HepG2 (cell line): Measurements from ENCODE around the gene CHD2. TPM values are rescaled to one million over a fixed set of nuclear protein-coding genes. Genes with fewer than 3 reads are reported as not detected.

Source experiments
- ATAC-seq: fragments of 200-7000 bp; cut with Tn5 transposase; 3 replicates; pipeline ENCODE4 v1.9.1; 2020; ENCODE audit warnings: mild to moderate bottlenecking, moderate library complexity
- BruUV-seq: library from RNA; stranded (reverse); fragments of 400-500 nt; replicated peaks from 2 replicates; lab custom pipeline; 2021; lab: Mats Ljungman, UMichigan
- CTCF ChIA-PET: fragments of 300-600 bp; formaldehyde crosslinking; extraction: SDS; loops from one replicate; lab custom pipeline; 2021; ENCODE audit warnings: low total read pairs, inconsistent platforms, low intra/inter-chr PET ratio; lab: Yijun Ruan, JAX
- POLR2A ChIA-PET: fragments of 350-600 bp; sonication (Branson Sonifier 250); formaldehyde crosslinking; loops from one replicate; lab custom pipeline; 2020; ENCODE audit warnings: antibody characterized with exemption, inconsistent platforms; lab: Yijun Ruan, JAX
- DNase-seq: peaks from one replicate; pipeline ENCODE4 v3.0.0-alpha.2; 2015; ENCODE audit warnings: low spot score
- FAIRE-seq: peaks from 3 replicates; lab custom pipeline; 2011; peaks lifted over from hg19 to GRCh38; lab: Jason Lieb, UNC
- H2AFZ ChIP-seq: one replicate; pipeline ENCODE4 v1.6.1; 2011; ENCODE audit warnings: low read length, inconsistent platforms
- H3K27ac ChIP-seq: fragments of 300-600 bp; 3 replicates; pipeline ENCODE4 v1.8.0; 2011; ENCODE audit warnings: mixed run types, mild to moderate bottlenecking, mixed read lengths, low read length, inconsistent platforms; ENCODE audit not compliant: insufficient read depth; ENCODE audit errors: extremely low read length
- H3K27me3 ChIP-seq, 2 experiments: fragments of 200-600 bp in 1 of 2; 2 replicates in 1 of 2; 3 replicates in 1 of 2; pipeline versions ENCODE4 v1.6.0 to v1.8.0; 2011; ENCODE audit warnings: low read length in 2 of 2, mild to moderate bottlenecking in 2 of 2, moderate library complexity in 2 of 2, inconsistent platforms in 1 of 2; ENCODE audit not compliant: insufficient read depth in 2 of 2, control insufficient read depth in 1 of 2
- H3K36me3 ChIP-seq, 2 experiments: fragments of 200-600 bp in 1 of 2; replicated peaks in 1 of 2; 2 replicates in 1 of 2; 3 replicates in 1 of 2; pipeline versions ENCODE4 v1.5.1 to v1.8.0; 2011; ENCODE audit warnings: low read length in 2 of 2, inconsistent platforms in 1 of 2; ENCODE audit not compliant: insufficient read depth in 2 of 2, control insufficient read depth in 1 of 2
- H3K4me1 ChIP-seq: 2 replicates; pipeline ENCODE4 v1.5.1; 2012; ENCODE audit warnings: low read length, inconsistent platforms; ENCODE audit not compliant: insufficient read depth
- H3K4me2 ChIP-seq: 2 replicates; pipeline ENCODE4 v1.6.0; 2011; ENCODE audit warnings: low read depth, low read length, inconsistent platforms
- H3K4me3 ChIP-seq, 3 experiments: fragments of 200-600 bp in 1 of 3; sonication (generic), shearing (Covaris generic) in 1 of 3; replicated peaks in 1 of 3; 2 replicates each; pipeline ENCODE4 v1.5.1; 2011 to 2016; ENCODE audit warnings: low read length in 3 of 3, inconsistent platforms in 2 of 3, low read depth in 2 of 3, mild to moderate bottlenecking in 2 of 3, control low read depth in 1 of 3, mixed read lengths in 1 of 3; ENCODE audit not compliant: insufficient read depth in 1 of 3
- H3K79me2 ChIP-seq: one replicate; pipeline ENCODE4 v1.6.1; 2011; ENCODE audit warnings: low read length, inconsistent platforms; ENCODE audit not compliant: insufficient read depth
- H3K9ac ChIP-seq: 2 replicates; pipeline ENCODE4 v1.6.0; 2011; ENCODE audit warnings: mild to moderate bottlenecking, low read depth, low read length, inconsistent platforms; ENCODE audit not compliant: insufficient read depth
- H3K9me3 ChIP-seq: 2 replicates; pipeline ENCODE4 v1.5.1; 2012; ENCODE audit warnings: mild to moderate bottlenecking, low read length
- H4K20me1 ChIP-seq: 2 replicates; pipeline ENCODE4 v1.6.0; 2011; ENCODE audit warnings: inconsistent platforms, mild to moderate bottlenecking, low read length, moderate library complexity; ENCODE audit not compliant: insufficient read depth
- AGO2 ChIP-seq: fragments of 200-400 bp; formaldehyde crosslinking; optimal IDR thresholded peaks from 2 replicates; pipeline ENCODE3; 2017; ENCODE audit warnings: mild to moderate bottlenecking, low read depth, low read length, moderate library complexity
- CBFB ChIP-seq: sonication (generic); formaldehyde crosslinking; IDR thresholded peaks from 2 replicates; pipeline ENCODE4 v1.4.0; 2020; ENCODE audit warnings: missing genetic modification reagents
- FOSL2 ChIP-seq: sonication (generic); formaldehyde crosslinking; IDR thresholded peaks from 2 replicates; pipeline ENCODE4 v1.4.0; 2020; ENCODE audit warnings: missing genetic modification reagents
- POLR2AphosphoS5 ChIP-seq: IDR thresholded peaks from 2 replicates; pipeline ENCODE4 v1.6.1; 2012; ENCODE audit warnings: low read depth, low read length
- SAP130 ChIP-seq: IDR thresholded peaks from 2 replicates; pipeline ENCODE4 v1.6.1; 2016; ENCODE audit warnings: low read depth
- SOX13 ChIP-seq, 3 experiments: fragments of 450-650 bp in 1 of 3; sonication (generic) in 1 of 3; formaldehyde crosslinking in 1 of 3; IDR thresholded peaks in 2 of 3; conservative IDR thresholded peaks in 1 of 3; 2 replicates each; pipeline versions ENCODE4 v1.5.0 to v1.6.1; 2016 to 2020; ENCODE audit warnings: antibody characterized with exemption in 1 of 3, mild to moderate bottlenecking in 1 of 3, missing compliant biosample characterization in 1 of 3, missing genetic modification reagents in 1 of 3, moderate library complexity in 1 of 3
- ZNF136 ChIP-seq: sonication (generic); formaldehyde crosslinking; IDR thresholded peaks from 2 replicates; pipeline ENCODE4 v1.8.1; 2022; ENCODE audit warnings: low read depth, mild to moderate bottlenecking, moderate library complexity, missing genetic modification reagents
- WGBS: methylation state at CpG from one replicate; pipeline ENCODE4 v1.1.6; 2017; ENCODE audit warnings: low lambda C conversion rate; 5-methylcytosine and 5-hydroxymethylcytosine counted together
- in situ Hi-C: cut with HindIII; loops from 2 replicates; pipeline ENCODE4 v1.10.0; 2017; ENCODE audit warnings: low pct_unique_long_range_greater_than_20kb; ENCODE audit not compliant: extremely low pct_ligation_motif_present
- intact Hi-C: fragments of 100-400 bp; cut with micrococcal nuclease; formaldehyde crosslinking; loops from one replicate; pipeline ENCODE4 v1.10.0; 2022; ENCODE audit not compliant: unreplicated experiment
- polyA plus RNA-seq, 8 experiments: library from polyadenylated mRNA; depleted of rRNA in 3 of 8; stranded (reverse) in 7 of 8; unstranded in 1 of 8; fragments of >200 nt; fragmentation: Illumina TruSeq in 4 of 8; extraction: Trizol in 4 of 8; gene quantifications; 2 replicates each; pipeline versions ENCODE4 v1.2.1 to v1.2.3, GENCODE V29; 2011 to 2016; ENCODE audit warnings: low read depth in 4 of 8, missing spikeins in 1 of 8, mixed read lengths in 1 of 8; ENCODE audit not compliant: insufficient read depth in 1 of 8
- total RNA-seq, 5 experiments: library from RNA; depleted of rRNA; stranded (reverse); fragments of >200 nt; fragmentation: Illumina TruSeq; extraction: Trizol; gene quantifications; 2 replicates each; pipeline ENCODE4 v1.2.3, GENCODE V29; 2016; ENCODE audit warnings: low read depth in 1 of 5
- TF ChIP-seq, protein P1 (sequence below): sonication (generic); formaldehyde crosslinking; IDR thresholded peaks from 2 replicates; pipeline ENCODE4 v1.4.0; 2020; ENCODE audit warnings: mild to moderate bottlenecking, missing genetic modification reagents
- TF ChIP-seq, protein P2 (sequence below): sonication (generic); formaldehyde crosslinking; IDR thresholded peaks from 2 replicates; pipeline ENCODE4 v1.5.0; 2020; ENCODE audit warnings: missing genetic modification reagents
- TF ChIP-seq, protein P3 (sequence below): sonication (generic); IDR thresholded peaks from 2 replicates; pipeline ENCODE4 v1.6.1; 2016; ENCODE audit warnings: low read depth, borderline replicate concordance

CHD2 gene
- total and polyA plus RNA-seq, 2 of the 13 experiments (the other 11 are each of a cell fraction or from before 2014, with no cell fraction given) = 54.0 to 54.1 TPM

DNA sequence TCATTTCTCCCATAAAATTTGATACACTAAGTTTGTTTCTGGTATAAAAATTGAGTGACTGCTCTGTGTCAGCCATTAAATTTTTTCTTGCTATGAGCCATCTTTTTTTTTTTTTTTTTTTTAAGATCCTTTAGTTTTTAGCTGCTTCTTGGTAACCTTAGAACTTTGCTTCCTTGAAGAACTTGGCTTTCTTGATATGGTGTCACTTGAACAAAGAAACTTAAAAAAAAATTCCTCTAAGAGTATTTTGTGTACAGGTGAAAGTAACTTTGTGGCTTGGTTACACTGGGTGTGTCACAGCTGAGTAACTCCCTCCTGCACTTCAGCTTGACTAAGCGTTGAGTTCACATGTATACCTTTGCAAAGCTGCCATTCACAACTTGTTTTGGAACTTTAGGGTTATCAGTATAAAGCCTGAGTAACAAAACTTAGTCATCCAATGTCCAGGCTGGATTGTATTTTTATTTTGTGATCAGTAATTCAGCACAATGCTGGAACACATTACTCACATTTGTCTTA, 6.5 kb downstream of the CHD2 start:
- Histone ChIP-seq H2AFZ (no peak overlapping the region), H3K4me1 (peaks cover 69% of the 10 kb centered on the region), H3K9ac (peak overlapping the region; percentile 92), H3K27me3 (no peaks in the 10 kb centered on the region; a peak in 1 of 5 replicates), H3K4me3 (peak overlapping the region in 2 of 3 experiments; percentile 74 to 90; a peak in 3 of 6 replicates), H3K36me3 (peaks cover 0 to 2% of the 10 kb centered on the region in 2 experiments; a peak in 4 of 5 replicates), H3K79me2 (peaks cover 97% of the 10 kb centered on the region), H3K27ac (peak overlapping the region; percentile 87), H3K4me2 (peak overlapping the region; percentile 99), H4K20me1 (peaks cover 69% of the 10 kb centered on the region), H3K9me3 (no peaks in the 10 kb centered on the region)
- FAIRE-seq (peak; percentile 52), ATAC-seq (no peak), DNase-seq (no peak)
- intact Hi-C loops = no loop called here
- CTCF ChIA-PET = no interaction called here
- in situ Hi-C loops = no loop called here
- no TSS peak for BruUV-seq
- 7% methylated on average over 1 of the region's 1 CpG for WGBS
- POLR2A ChIA-PET = interaction anchor here (1.5 to 10.5 kb wide), 8 partner anchors 10 to 109 kb away, joined by 4 to 185 read pairs (median 18); no protein-coding TSS in a partner anchor
- TF ChIP-seq CBFB (CRISPR knock-in tag) (no peak), ZNF136 (CRISPR knock-in tag) (no peak), FOSL2 (0 out of 2 replicates have a peak, but pooled peaks have one; percentile 23), SOX13 (IDR thresholded peaks at IDR 0.05) (no peak), SOX13 (CRISPR knock-in tag; conservative IDR thresholded peaks at IDR 0.05 in 1 of 2, IDR thresholded peaks at IDR 0.05 in 1 of 2) (no peak), AGO2 (peak; percentile 4), SAP130 (CRISPR knock-in tag) (peak; percentile 51), POLR2AphosphoS5 (0 out of 2 replicates have a peak, but pooled peaks have one; percentile 36)
- TF ChIP-seq, protein P1, sequence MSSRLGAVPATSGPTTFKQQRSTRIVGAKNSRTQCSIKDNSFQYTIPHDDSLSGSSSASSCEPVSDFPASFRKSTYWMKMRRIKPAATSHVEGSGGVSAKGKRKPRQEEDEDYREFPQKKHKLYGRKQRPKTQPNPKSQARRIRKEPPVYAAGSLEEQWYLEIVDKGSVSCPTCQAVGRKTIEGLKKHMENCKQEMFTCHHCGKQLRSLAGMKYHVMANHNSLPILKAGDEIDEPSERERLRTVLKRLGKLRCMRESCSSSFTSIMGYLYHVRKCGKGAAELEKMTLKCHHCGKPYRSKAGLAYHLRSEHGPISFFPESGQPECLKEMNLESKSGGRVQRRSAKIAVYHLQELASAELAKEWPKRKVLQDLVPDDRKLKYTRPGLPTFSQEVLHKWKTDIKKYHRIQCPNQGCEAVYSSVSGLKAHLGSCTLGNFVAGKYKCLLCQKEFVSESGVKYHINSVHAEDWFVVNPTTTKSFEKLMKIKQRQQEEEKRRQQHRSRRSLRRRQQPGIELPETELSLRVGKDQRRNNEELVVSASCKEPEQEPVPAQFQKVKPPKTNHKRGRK (CRISPR knock-in tag) = no peak
- TF ChIP-seq, protein P2, sequence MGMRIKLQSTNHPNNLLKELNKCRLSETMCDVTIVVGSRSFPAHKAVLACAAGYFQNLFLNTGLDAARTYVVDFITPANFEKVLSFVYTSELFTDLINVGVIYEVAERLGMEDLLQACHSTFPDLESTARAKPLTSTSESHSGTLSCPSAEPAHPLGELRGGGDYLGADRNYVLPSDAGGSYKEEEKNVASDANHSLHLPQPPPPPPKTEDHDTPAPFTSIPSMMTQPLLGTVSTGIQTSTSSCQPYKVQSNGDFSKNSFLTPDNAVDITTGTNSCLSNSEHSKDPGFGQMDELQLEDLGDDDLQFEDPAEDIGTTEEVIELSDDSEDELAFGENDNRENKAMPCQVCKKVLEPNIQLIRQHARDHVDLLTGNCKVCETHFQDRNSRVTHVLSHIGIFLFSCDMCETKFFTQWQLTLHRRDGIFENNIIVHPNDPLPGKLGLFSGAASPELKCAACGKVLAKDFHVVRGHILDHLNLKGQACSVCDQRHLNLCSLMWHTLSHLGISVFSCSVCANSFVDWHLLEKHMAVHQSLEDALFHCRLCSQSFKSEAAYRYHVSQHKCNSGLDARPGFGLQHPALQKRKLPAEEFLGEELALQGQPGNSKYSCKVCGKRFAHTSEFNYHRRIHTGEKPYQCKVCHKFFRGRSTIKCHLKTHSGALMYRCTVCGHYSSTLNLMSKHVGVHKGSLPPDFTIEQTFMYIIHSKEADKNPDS (CRISPR knock-in tag) = peak; percentile 82; the same call in 1 of the 2 replicates
- TF ChIP-seq, protein P3, sequence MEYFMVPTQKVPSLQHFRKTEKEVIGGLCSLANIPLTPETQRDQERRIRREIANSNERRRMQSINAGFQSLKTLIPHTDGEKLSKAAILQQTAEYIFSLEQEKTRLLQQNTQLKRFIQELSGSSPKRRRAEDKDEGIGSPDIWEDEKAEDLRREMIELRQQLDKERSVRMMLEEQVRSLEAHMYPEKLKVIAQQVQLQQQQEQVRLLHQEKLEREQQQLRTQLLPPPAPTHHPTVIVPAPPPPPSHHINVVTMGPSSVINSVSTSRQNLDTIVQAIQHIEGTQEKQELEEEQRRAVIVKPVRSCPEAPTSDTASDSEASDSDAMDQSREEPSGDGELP = peak; percentile 9; the same call in 1 of the 2 replicates
